Activated naive CD8-positive, alpha-beta T cell treated with anti-CD3 and anti-CD28 coated beads, Interleukin-2, amount 50 U/mL, for 24 hours (primary cell): Measurements from ENCODE around the gene NOL4L.

Experiments
- ATAC-seq: fragments of 150-1000 bp; cut with Tn5 transposase; one replicate; pipeline ENCODE4 v1.10.0; 2021
- DNase-seq: peaks from one replicate; pipeline ENCODE4 v3.0.0; 2021
- H3K27ac Mint-ChIP-seq: one replicate; pipeline ENCODE4 v1.8.0; 2021; ENCODE audit warnings: mild to moderate bottlenecking, mixed read lengths
- H3K27me3 Mint-ChIP-seq: one replicate; pipeline ENCODE4 v1.8.0; 2021; ENCODE audit warnings: mixed read lengths
- H3K36me3 Mint-ChIP-seq: one replicate; pipeline ENCODE4 v1.8.0; 2021; ENCODE audit warnings: low read depth, mixed read lengths
- H3K4me1 Mint-ChIP-seq: one replicate; pipeline ENCODE4 v1.8.0; 2021; ENCODE audit warnings: mixed read lengths
- H3K4me3 Mint-ChIP-seq: one replicate; pipeline ENCODE4 v1.8.0; 2021; ENCODE audit warnings: mild to moderate bottlenecking, moderate library complexity, mixed read lengths
- H3K9me3 Mint-ChIP-seq: one replicate; pipeline ENCODE4 v1.8.0; 2021; ENCODE audit warnings: mixed read lengths

The NOL4L gene

GRCh38 chr20:32622585-32623468, 37.7 kb upstream of the NOL4L start:
- Mint-ChIP-seq H3K27ac (no peak overlapping the region), H3K27me3 (no peaks in the 10 kb centered on the region), H3K36me3 (no peaks in the 10 kb centered on the region), H3K4me3 (no peak overlapping the region), H3K4me1 (peaks cover 5% of the 10 kb centered on the region), H3K9me3 (no peaks in the 10 kb centered on the region)
- ATAC-seq (no peak), DNase-seq (no peak)

GRCh38 chr20:32621891-32622584, 36.9 kb upstream of the NOL4L start:
- H3K9me3 Mint-ChIP-seq = no peaks in the 10 kb centered on the region
- no peak overlapping the region for H3K27ac Mint-ChIP-seq
- H3K4me3 Mint-ChIP-seq = no peak overlapping the region
- H3K4me1 Mint-ChIP-seq = no peaks in the 10 kb centered on the region
- ATAC-seq (no peak), DNase-seq (no peak)
- peaks cover 2% of the 10 kb centered on the region for H3K27me3 Mint-ChIP-seq
- no peaks in the 10 kb centered on the region for H3K36me3 Mint-ChIP-seq

- H3K27ac Mint-ChIP-seq = no peak overlapping the region
- no peak for ATAC-seq
- H3K36me3 Mint-ChIP-seq = no peaks in the 10 kb centered on the region
- H3K4me1 Mint-ChIP-seq = no peaks in the 10 kb centered on the region
- peaks cover 2% of the 10 kb centered on the region for H3K27me3 Mint-ChIP-seq
- no peak for DNase-seq
- no peak overlapping the region for H3K4me3 Mint-ChIP-seq
- H3K9me3 Mint-ChIP-seq = no peaks in the 10 kb centered on the region
Observed at GRCh38 chr20:32621071-32621890, 36.1 kb upstream of the NOL4L start.

- H3K9me3 Mint-ChIP-seq = no peaks in the 10 kb centered on the region
- H3K27ac Mint-ChIP-seq = no peak overlapping the region
- no peak overlapping the region for H3K4me3 Mint-ChIP-seq
- H3K4me1 Mint-ChIP-seq = no peaks in the 10 kb centered on the region
- ATAC-seq (no peak), DNase-seq (no peak)
- no peaks in the 10 kb centered on the region for H3K36me3 Mint-ChIP-seq
- peaks cover 2% of the 10 kb centered on the region for H3K27me3 Mint-ChIP-seq
Observed at GRCh38 chr20:32619586-32619985, 34.5 kb upstream of the NOL4L start.

GRCh38 chr20:32614772-32615171, 29.6 kb upstream of the NOL4L start:
- no peaks in the 10 kb centered on the region for H3K4me1 Mint-ChIP-seq
- ATAC-seq (no peak), DNase-seq (no peak)
- no peaks in the 10 kb centered on the region for H3K9me3 Mint-ChIP-seq
- no peak overlapping the region for H3K4me3 Mint-ChIP-seq
- H3K27ac Mint-ChIP-seq = no peak overlapping the region
- no peaks in the 10 kb centered on the region for H3K36me3 Mint-ChIP-seq
- H3K27me3 Mint-ChIP-seq = peaks cover 2% of the 10 kb centered on the region

GRCh38 chr20:32614303-32614702, 29.2 kb upstream of the NOL4L start:
- Mint-ChIP-seq H3K36me3 (no peaks in the 10 kb centered on the region), H3K27me3 (peaks cover 2% of the 10 kb centered on the region), H3K4me3 (no peak overlapping the region), H3K9me3 (no peaks in the 10 kb centered on the region), H3K4me1 (no peaks in the 10 kb centered on the region), H3K27ac (no peak overlapping the region)
- ATAC-seq (no peak), DNase-seq (no peak)

GRCh38 chr20:32613192-32614053, 28.3 kb upstream of the NOL4L start:
- no peaks in the 10 kb centered on the region for H3K4me1 Mint-ChIP-seq
- H3K27ac Mint-ChIP-seq = no peak overlapping the region
- H3K9me3 Mint-ChIP-seq = no peaks in the 10 kb centered on the region
- H3K27me3 Mint-ChIP-seq = peaks cover 2% of the 10 kb centered on the region
- ATAC-seq (no peak), DNase-seq (no peak)
- H3K36me3 Mint-ChIP-seq = no peaks in the 10 kb centered on the region
- no peak overlapping the region for H3K4me3 Mint-ChIP-seq

GRCh38 chr20:32612351-32613191, 27.4 kb upstream of the NOL4L start:
- Mint-ChIP-seq H3K27me3 (no peaks in the 10 kb centered on the region), H3K4me1 (no peaks in the 10 kb centered on the region), H3K27ac (no peak overlapping the region), H3K9me3 (no peaks in the 10 kb centered on the region), H3K36me3 (no peaks in the 10 kb centered on the region), H3K4me3 (no peak overlapping the region)
- DNase-seq = no peak
- no peak for ATAC-seq

GRCh38 chr20:32611868-32612267, 26.7 kb upstream of the NOL4L start:
- no peaks in the 10 kb centered on the region for H3K9me3 Mint-ChIP-seq
- no peak overlapping the region for H3K27ac Mint-ChIP-seq
- ATAC-seq (no peak), DNase-seq (no peak)
- no peaks in the 10 kb centered on the region for H3K27me3 Mint-ChIP-seq
- no peaks in the 10 kb centered on the region for H3K4me1 Mint-ChIP-seq
- H3K36me3 Mint-ChIP-seq = no peaks in the 10 kb centered on the region
- no peak overlapping the region for H3K4me3 Mint-ChIP-seq

GRCh38 chr20:32611286-32611685, 26.2 kb upstream of the NOL4L start:
- no peaks in the 10 kb centered on the region for H3K27me3 Mint-ChIP-seq

GRCh38 chr20:32610472-32611218, 25.5 kb upstream of the NOL4L start:
- DNase-seq = no peak
- Mint-ChIP-seq H3K9me3 (no peaks in the 10 kb centered on the region), H3K27me3 (no peaks in the 10 kb centered on the region), H3K4me1 (no peaks in the 10 kb centered on the region), H3K27ac (no peak overlapping the region), H3K4me3 (no peak overlapping the region), H3K36me3 (no peaks in the 10 kb centered on the region)
- no peak for ATAC-seq

More at GRCh38 chr20:32611286-32611685, 26.2 kb upstream of the NOL4L start:
- ATAC-seq = no peak
- H3K27ac Mint-ChIP-seq = no peak overlapping the region
- no peaks in the 10 kb centered on the region for H3K4me1 Mint-ChIP-seq
- no peak overlapping the region for H3K4me3 Mint-ChIP-seq
- H3K36me3 Mint-ChIP-seq = no peaks in the 10 kb centered on the region
- H3K9me3 Mint-ChIP-seq = no peaks in the 10 kb centered on the region
- DNase-seq = no peak

- ATAC-seq (no peak), DNase-seq (no peak)
- no peak overlapping the region for H3K4me3 Mint-ChIP-seq
- no peaks in the 10 kb centered on the region for H3K4me1 Mint-ChIP-seq
- no peaks in the 10 kb centered on the region for H3K36me3 Mint-ChIP-seq
- H3K9me3 Mint-ChIP-seq = no peaks in the 10 kb centered on the region
- H3K27ac Mint-ChIP-seq = peak overlapping the region; percentile 15
- no peaks in the 10 kb centered on the region for H3K27me3 Mint-ChIP-seq
Observed at GRCh38 chr20:32609993-32610392, 24.9 kb upstream of the NOL4L start.
